Measurements from ENCODE around the gene COQ10A. TPM values are rescaled to one million over a fixed set of nuclear protein-coding genes. Genes with fewer than 3 reads are reported as not detected.

COQ10A gene
- total RNA-seq (2014; rRNA removed; shearing (Covaris generic)): 22.3 and 24.2 TPM in 2 replicates

DNA sequence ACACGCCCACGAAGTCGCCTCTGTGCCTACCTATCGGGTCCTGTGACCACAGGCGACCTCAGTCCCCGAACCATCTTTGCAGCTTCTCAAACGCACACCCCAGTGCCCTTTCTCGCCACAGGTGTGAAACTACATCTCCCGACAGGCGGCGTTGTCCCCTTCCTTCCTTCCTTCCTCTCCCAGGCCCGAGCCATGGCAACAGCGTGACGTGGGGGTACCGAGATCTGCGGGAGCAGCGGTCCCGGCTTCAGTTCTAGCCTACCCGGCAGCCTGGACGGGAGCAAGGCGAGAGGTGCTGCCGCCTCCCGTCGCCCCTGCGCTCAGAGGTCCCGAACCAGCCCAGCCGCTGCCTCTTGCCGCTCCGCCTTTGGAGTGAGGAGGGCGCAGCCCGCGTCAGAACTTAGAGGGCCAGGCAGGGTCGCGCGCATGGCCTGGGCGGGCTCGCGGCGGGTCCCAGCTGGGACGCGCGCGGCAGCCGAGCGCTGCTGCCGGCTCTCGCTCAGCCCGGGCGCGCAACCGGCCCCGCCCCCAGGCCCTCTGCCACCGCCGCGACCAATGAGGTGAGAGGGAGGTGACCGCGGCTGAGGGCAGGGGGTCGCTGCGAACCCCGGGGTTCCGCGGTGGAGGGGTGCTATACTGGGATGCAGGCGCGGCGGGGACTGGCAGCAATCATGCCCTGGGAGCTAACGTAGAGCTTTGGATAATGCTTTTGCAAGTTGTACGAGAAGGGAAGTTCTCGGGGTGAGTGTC, at the start of gene COQ10A:
Gene COQ10A, plus strand, starts transcription at position 250 of the 750 bp plus-strand sequence. Its CDS starts 177 bp downstream, at position 427.
- in situ Hi-C loops (cut with HindIII; ENCODE audit: low sequenced_read_pairs): no loop called here

DNA sequence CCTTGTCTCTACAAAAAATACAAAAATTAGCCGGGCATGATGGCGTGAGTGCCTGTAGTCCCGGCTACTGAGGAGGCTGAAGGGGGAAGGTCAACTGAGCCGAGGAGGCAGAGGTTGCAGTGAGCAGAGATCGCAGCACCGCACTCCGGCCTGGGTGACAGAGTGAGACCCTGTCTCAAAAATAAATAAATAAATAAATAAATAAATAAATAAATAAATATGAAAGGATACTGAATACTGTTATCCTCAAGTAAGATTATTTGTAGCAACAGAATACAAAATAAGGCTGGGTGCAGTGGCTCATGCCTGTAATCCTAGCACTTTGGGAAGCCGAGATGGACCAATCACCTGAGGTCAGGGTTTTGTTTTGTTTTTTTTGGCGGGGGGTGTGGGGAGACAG, 46.9 kb upstream of the COQ10A start:
- DNase-seq (ENCODE audit: low spot score): no peak
- in situ Hi-C loops (cut with HindIII; ENCODE audit: low sequenced_read_pairs): no loop called here

More for the DNA sequence above, at the start of gene COQ10A:
- peak; percentile 94 for DNase-seq (ENCODE audit: low spot score)

DNA sequence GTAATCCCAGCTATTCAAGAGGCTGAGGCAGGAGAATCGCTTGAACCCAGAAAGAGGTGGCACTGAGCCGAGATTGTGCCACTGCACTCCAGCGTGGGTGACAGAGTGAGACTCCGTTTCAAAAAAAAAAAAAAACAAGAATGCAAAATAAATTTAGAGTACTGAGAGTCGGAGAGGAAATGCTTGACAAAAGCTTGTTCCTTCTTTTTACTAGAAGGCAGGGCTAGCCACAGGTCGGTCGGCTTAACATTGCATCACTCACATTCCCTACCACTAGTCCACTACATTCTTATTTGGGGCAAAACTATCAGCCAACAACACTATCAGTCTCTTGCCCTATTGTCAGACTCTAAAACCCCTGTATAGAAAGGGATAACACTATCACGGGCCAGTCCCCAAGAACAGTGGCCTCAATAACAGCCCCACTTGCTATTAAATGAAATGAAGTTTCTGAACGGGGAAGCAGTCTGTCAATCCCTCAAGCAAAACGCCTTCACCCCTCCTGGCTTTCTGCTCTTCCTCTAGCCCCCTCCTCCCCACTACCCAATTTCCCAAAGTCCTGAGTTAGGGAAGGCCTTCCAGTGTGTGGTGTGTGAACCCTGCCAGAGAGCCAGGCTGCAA, 46.0 kb upstream of the COQ10A start:
- in situ Hi-C loops (cut with HindIII; ENCODE audit: low sequenced_read_pairs): no loop called here
- no peak for DNase-seq (ENCODE audit: low spot score)

DNA sequence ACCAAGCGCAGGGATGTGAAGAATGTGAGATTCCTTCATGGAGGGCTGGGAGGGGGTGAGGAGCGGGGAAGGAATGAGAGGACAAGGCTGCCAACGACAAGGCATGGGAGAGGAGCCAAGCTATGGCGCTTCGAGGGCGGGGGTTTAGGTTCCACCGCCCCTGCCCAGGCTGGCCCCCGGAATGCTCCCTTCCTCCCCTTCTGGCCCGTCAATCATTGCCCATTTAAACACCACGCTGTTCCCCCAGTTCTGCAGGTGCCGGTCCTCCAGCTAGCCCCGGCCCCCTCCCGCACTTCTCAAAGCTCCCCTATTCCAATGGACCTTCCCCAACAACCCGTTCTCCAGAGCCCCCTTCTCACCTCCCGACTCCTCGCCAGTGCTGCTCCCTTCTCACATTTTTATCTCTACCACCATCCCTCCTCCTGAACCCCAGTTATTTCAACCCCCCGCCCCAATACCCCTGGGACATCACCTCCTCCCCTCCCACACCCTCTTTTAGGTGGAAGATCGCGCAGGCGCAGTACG, 45.4 kb upstream of the COQ10A start:
- in situ Hi-C loops (cut with HindIII; ENCODE audit: low sequenced_read_pairs): no loop called here

DNA sequence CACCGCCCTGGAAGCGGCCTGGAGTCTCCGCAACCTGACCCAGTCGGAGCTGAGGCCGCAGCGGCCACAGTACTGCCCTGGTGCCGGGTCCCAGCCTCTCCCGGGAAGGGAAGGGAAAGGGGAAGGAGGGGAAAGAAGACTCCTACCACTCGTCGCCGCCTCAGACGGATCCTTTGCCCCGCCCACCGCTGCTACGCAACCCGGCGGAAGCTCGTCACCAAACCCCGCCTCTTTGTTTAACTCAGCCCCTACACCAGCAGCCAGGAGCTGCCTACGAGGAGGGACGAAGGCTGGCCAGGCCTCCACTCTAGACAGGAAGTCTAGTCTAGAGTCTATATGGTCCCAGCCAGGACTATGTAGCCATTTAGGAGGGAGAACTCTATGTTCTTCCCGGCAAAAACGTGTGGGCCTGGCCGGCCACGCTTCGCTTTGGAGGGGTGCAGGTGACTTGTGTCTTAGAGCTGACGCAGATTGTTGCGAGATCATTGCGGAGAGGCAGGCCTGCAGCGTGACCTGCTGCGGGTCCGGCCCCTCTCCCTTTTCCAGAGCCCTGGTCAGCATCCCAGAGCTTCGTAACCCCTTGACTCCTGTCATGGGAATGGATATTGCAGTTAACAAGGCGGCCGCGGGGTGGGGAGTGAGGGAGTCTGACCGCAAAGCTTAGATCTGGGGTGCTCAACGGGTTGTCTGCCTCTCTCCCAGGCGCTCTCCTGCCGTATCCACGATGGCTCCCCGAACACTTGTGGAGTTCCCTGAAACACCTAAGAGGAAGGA, 44.8 kb upstream of the COQ10A start, which contains the start of gene RNF41:
Gene RNF41, minus strand, starts transcription at position 166 of the 774 bp plus-strand sequence. CDS start 7,875 bp downstream, outside the sequence.
- DNase-seq (ENCODE audit: low spot score): peak; percentile 99
- in situ Hi-C loops (cut with HindIII; ENCODE audit: low sequenced_read_pairs): no loop called here

More for the DNA sequence above, 45.4 kb upstream of the COQ10A start:
- peak; percentile 64 for DNase-seq (ENCODE audit: low spot score)

DNA sequence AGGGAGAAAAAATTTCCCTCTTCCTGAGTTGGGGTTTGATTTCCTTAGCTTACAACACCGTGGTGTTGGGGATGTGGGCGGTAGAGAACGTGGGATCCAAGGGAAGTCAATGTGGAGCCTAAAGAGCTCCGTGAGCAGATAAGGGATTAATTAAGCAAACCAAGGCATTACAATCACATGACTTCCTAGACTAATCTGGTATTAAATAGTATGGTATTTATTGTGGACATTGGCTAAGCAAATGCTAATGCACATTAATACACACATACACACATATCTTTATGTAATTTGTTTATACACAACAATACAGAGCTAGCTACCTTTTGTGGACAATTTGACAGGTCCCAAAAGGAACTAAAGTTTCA, 44.2 kb upstream of the COQ10A start:
- DNase-seq (ENCODE audit: low spot score): no peak
- in situ Hi-C loops (cut with HindIII; ENCODE audit: low sequenced_read_pairs): no loop called here

DNA sequence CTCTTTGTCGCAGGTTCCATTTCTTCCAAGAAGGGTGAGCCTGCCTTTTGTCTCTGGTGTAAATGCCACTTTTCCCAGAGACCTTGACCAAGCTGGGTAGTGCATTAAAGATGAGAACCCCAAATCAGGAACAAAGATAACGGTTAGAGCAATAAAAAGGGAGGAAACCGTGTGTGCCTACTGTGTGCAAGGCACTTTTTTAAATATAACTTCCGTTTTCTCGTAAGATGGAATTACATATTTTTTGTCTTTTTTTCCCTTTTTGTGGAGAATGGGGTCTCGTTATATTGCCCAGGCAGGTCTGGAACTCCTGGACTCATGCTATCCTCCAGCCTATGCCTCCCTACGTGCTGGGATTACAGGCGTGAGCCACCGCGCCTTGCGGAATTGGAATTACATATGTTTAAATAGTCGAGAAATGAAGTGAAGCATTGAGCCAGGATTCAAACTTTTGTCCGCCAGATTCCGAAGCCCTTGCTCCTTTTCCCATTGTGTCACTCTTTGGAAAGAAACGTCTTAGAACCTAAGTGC, 43.1 kb upstream of the COQ10A start:
- DNase-seq (ENCODE audit: low spot score): no peak
- in situ Hi-C loops (cut with HindIII; ENCODE audit: low sequenced_read_pairs): no loop called here

DNA sequence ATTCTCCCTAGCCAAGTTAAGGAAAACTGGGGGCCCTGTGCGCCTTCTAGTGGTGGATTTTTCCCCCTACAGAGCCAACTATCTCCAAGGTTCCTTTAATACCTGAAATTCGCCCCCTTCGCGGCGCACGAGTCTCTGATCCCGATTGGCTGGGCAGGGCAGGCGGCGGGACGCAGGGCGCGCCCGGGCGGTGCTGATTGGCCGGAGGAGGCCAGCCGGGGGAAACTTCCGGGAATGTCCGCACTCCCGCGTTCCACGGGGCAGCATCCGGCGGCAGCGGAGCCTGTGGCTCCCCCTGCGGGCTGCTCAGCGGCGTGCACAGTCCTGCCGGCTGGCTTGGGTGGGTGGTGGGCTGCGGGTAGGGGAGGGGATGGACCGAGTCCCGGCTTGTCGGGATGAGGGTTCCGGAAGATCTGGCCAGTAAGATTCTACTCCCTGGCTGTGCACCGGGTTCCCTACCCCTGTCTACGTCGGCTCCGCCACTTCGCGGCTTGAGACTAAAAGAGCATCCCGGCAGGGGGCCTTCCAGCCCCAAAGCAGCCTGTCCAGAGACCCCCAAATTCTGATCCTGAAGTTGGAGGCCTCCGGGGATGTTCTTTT, 42.5 kb upstream of the COQ10A start, which contains the start of gene NABP2:
Gene NABP2, plus strand, starts transcription at position 241 of the 600 bp plus-strand sequence. CDS start 515 bp downstream, outside the sequence.
- in situ Hi-C loops (cut with HindIII; ENCODE audit: low sequenced_read_pairs): no loop called here
- DNase-seq (ENCODE audit: low spot score): peak; percentile 98

DNA sequence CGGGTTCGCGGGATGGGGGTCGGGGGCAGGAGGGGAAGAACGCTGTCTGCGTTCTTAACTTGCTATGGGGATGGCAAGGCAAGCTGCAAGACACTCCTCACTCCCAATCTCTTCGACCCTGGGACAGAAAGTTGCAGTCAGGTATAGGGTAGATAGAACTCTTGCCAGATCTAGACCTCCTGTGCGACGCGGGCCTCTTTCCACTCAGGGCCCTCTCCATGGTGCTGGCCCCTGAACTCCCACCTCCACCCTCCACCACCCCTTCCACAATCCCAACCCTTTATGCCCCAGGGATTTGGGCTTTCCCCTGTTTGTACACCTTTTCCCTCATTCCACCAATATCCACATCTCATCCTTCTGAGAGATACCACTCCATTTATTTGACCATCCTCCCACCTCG, 41.8 kb upstream of the COQ10A start:
- in situ Hi-C loops (cut with HindIII; ENCODE audit: low sequenced_read_pairs): no loop called here
- DNase-seq (ENCODE audit: low spot score): no peak

DNA sequence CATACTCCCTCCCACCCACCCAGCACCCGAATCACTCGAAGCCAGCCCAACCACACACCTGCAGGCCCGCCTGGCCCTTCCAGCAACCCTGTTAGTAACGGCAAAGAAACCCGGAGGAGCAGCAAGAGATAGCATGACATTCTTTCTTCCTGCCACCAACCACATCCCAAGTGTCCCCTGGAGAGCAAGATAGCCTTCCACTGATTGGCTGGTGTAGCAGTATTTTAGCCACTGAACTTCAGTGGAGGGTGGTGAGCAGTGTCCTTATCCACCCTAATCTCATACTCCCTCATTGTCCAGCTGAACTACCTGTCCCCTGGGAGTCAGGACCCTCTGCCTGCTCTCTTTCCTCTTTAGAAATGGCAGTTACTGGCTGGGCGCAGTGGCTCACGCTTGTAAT, 37.7 kb upstream of the COQ10A start:
- DNase-seq (ENCODE audit: low spot score): no peak
- in situ Hi-C loops (cut with HindIII; ENCODE audit: low sequenced_read_pairs): no loop called here

DNA sequence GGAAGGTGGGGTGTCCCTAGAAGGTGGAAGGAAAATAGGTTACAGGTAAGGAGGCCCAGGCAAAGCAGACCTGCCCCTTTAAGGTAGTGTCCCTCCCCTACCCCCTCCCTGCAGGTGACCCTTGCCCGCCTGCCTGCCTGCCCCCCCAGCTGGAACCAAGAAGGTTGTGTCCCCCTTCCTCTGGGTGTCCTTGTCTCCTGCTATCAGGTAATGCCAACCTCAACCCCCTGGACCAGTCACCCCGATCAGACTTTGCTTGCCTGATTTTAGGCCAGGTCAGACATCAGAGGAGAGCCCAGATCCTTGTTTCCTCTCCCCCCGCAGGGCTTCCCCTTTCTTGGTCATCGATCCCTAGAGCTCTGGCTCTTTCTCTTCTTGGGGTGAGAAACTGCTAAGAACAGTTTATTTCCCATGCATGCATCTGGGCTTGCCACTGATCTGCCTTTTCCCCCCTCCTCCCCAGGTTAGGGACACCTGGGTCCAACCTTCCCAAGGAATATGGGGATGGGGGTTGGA, 36.8 kb upstream of the COQ10A start, which contains the start of gene SLC39A5:
Gene SLC39A5, plus strand, starts transcription at position 136 of the 516 bp plus-strand sequence. CDS start 1,224 bp downstream, outside the sequence.
- in situ Hi-C loops (cut with HindIII; ENCODE audit: low sequenced_read_pairs): no loop called here
- no peak for DNase-seq (ENCODE audit: low spot score)

DNA sequence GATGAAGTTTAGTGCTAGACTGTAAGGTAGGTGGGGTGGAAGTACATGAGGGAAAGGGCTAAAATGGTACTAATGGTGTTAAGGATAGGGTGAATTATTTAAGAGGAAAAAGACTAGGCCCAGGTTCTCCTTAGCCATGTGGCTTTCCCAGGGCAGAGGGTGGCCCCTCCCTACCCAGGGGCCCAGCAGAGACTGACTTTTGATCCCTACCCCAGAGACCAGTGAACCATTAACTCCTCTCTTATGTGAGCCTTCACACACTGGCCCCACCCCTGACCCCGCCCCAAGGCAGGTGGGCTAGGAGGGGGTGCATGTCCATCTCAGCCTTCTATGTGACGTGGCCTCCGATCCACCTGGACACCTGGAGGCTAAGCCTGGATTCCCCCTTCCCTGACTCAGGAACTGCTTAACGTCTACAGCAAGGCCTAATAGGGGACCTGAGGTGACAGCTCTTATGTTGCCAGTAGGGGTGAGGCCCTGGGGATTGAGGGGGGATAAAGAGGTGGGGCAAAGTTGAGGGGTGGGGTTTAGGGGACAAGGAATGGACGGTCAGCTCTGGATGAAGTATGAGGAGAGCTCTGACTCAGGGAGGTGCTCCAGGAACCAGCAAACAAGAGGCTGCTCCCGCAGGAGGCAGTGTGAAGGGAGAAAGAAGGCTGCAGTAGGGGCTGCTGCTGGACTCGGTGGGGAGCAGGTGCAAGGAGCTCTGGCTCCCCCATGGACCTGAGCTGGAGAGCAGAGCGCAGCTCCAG, 36.1 kb upstream of the COQ10A start:
- in situ Hi-C loops (cut with HindIII; ENCODE audit: low sequenced_read_pairs): no loop called here
- DNase-seq (ENCODE audit: low spot score): no peak

DNA sequence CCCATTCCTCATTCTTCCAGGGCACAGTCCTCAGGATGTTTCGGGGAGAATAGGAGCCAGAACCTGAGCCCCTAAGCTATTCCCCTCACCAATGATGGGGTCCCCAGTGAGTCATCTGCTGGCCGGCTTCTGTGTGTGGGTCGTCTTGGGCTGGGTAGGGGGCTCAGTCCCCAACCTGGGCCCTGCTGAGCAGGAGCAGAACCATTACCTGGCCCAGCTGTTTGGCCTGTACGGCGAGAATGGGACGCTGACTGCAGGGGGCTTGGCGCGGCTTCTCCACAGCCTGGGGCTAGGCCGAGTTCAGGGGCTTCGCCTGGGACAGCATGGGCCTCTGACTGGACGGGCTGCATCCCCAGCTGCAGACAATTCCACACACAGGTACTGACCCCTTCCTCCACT, 35.6 kb upstream of the COQ10A start:
- in situ Hi-C loops (cut with HindIII; ENCODE audit: low sequenced_read_pairs): no loop called here
- DNase-seq (ENCODE audit: low spot score): no peak

DNA sequence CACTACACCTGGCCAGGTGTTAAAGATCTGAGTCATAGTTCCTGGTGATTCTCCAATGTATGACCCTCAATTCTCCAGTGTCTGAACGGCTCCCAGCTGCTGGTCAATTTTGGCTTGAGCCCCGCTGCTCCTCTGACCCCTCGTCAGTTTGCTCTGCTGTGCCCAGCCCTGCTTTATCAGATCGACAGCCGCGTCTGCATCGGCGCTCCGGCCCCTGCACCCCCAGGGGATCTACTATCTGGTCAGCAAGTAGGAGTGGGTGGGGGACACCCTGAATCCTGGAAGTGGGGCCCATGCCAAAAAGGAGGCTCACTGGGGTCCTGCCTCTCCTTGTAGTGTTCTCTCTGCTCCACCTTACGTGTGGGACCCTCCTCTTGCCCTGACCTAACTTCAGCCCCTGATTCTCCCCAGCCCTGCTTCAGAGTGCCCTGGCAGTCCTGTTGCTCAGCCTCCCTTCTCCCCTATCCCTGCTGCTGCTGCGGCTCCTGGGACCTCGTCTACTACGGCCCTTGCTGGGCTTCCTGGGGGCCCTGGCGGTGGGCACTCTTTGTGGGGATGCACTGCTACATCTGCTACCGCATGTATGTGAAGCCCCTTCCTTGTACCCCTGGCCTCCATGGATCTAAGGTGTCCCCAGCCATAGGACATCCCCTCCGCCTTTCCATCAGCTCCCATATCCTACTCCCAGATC, 31.9 kb upstream of the COQ10A start:
- in situ Hi-C loops (cut with HindIII; ENCODE audit: low sequenced_read_pairs): no loop called here
- DNase-seq (ENCODE audit: low spot score): no peak

DNA sequence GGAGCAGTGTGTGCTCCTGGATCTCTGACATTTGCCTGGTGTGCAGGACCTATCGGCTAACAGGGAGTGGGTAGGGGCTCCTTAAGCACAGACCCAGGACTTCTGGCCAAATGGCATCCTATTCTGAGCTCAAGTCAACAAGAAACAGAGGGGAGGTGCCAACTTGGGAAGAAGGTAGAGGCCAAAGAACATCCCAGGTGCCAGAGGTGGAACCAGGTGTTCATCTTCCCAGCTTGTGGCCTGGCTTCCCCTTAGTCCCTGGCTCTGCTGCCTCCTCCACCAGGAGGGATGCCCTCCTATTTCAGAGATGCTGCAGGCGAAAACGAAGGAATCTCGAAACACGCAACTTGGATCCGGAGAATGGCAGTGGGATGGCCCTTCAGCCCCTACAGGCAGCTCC, 30.7 kb upstream of the COQ10A start:
- in situ Hi-C loops (cut with HindIII; ENCODE audit: low sequenced_read_pairs): no loop called here
- DNase-seq (ENCODE audit: low spot score): no peak

DNA sequence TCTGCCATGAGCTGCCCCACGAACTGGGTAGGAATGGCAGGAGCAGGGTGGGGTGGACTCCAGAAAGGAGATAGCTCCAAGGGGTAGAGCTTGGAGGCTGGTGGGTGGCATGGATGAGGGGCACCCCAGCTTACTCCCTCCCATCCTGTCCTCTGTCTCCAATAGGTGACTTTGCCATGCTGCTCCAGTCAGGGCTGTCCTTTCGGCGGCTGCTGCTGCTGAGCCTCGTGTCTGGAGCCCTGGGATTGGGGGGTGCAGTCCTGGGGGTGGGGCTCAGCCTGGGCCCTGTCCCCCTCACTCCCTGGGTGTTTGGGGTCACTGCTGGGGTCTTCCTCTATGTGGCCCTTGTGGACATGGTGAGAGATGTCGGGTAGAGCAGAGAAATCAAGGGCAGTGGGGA, 29.8 kb upstream of the COQ10A start:
- in situ Hi-C loops (cut with HindIII; ENCODE audit: low sequenced_read_pairs): no loop called here
- no peak for DNase-seq (ENCODE audit: low spot score)

DNA sequence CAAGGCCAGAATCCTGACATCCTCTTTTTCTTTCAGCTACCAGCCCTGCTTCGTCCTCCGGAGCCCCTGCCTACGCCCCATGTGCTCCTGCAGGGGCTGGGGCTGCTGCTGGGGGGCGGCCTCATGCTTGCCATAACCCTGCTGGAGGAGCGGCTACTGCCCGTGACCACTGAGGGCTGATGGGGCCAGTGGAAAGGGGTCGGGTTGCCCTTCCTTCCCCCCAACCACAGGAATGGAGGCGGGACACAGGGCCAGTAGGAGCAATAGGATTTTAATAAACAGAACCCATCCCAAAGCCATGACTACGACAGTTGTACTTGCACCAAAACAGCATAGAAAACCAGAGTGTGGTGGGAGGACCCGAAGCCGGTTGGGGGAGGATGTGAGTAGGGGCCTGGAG, 29.2 kb upstream of the COQ10A start:
- no peak for DNase-seq (ENCODE audit: low spot score)
- in situ Hi-C loops (cut with HindIII; ENCODE audit: low sequenced_read_pairs): no loop called here
